ENCODE data around the gene CDK14.

DNA sequence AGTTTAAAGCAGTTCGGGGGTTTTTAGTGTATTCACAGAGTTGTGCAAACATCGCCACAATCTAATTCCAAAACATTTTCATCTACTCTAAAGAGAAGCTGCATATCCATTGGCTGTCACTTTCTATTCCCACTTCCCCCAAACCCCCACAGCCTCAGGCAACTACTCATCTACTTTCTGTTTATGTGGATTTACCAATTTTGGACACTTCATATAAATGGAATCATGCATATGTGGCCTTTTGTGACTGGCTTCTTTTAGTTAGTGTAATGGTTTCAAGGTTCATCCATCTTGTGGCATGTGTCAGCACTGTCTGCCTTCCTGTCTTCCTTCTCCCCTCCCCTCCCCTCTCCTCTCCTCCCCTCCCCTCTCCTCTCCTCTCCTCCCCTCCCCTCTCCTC is 589.6 kb downstream of the CDK14 start:
- TF ChIP-seq TAF1 (conservative IDR thresholded peaks at IDR 0.05) (no peak), MAX (IDR thresholded peaks at IDR 0.05) (no peak), CTCF (IDR thresholded peaks at IDR 0.05; ENCODE audit: low read depth, low read length, missing input control) (no peak), RAD21 (IDR thresholded peaks at IDR 0.05) (no peak), JUND (IDR thresholded peaks at IDR 0.05) (no peak)
- TF ChIP-seq, protein P1, sequence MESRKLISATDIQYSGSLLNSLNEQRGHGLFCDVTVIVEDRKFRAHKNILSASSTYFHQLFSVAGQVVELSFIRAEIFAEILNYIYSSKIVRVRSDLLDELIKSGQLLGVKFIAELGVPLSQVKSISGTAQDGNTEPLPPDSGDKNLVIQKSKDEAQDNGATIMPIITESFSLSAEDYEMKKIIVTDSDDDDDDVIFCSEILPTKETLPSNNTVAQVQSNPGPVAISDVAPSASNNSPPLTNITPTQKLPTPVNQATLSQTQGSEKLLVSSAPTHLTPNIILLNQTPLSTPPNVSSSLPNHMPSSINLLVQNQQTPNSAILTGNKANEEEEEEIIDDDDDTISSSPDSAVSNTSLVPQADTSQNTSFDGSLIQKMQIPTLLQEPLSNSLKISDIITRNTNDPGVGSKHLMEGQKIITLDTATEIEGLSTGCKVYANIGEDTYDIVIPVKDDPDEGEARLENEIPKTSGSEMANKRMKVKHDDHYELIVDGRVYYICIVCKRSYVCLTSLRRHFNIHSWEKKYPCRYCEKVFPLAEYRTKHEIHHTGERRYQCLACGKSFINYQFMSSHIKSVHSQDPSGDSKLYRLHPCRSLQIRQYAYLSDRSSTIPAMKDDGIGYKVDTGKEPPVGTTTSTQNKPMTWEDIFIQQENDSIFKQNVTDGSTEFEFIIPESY (IDR thresholded peaks at IDR 0.05), result no peak
- TF ChIP-seq, protein P2, sequence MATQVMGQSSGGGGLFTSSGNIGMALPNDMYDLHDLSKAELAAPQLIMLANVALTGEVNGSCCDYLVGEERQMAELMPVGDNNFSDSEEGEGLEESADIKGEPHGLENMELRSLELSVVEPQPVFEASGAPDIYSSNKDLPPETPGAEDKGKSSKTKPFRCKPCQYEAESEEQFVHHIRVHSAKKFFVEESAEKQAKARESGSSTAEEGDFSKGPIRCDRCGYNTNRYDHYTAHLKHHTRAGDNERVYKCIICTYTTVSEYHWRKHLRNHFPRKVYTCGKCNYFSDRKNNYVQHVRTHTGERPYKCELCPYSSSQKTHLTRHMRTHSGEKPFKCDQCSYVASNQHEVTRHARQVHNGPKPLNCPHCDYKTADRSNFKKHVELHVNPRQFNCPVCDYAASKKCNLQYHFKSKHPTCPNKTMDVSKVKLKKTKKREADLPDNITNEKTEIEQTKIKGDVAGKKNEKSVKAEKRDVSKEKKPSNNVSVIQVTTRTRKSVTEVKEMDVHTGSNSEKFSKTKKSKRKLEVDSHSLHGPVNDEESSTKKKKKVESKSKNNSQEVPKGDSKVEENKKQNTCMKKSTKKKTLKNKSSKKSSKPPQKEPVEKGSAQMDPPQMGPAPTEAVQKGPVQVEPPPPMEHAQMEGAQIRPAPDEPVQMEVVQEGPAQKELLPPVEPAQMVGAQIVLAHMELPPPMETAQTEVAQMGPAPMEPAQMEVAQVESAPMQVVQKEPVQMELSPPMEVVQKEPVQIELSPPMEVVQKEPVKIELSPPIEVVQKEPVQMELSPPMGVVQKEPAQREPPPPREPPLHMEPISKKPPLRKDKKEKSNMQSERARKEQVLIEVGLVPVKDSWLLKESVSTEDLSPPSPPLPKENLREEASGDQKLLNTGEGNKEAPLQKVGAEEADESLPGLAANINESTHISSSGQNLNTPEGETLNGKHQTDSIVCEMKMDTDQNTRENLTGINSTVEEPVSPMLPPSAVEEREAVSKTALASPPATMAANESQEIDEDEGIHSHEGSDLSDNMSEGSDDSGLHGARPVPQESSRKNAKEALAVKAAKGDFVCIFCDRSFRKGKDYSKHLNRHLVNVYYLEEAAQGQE (IDR thresholded peaks at IDR 0.05), result no peak
